GM19324 (cell line): Measurements from ENCODE around the gene WNK1.

Experiments
- ATAC-seq: cut with Tn5 transposase; IDR thresholded peaks from one replicate; pipeline ENCODE4 v1.9.1; 2021; ENCODE audit warnings: mild to moderate bottlenecking, moderate library complexity; ENCODE audit not compliant: unreplicated experiment, low FRiP score

The WNK1 gene

GRCh38 chr12:851343-851742 is 99.0 kb downstream of the WNK1 start:
- ATAC-seq: no peak

DNA sequence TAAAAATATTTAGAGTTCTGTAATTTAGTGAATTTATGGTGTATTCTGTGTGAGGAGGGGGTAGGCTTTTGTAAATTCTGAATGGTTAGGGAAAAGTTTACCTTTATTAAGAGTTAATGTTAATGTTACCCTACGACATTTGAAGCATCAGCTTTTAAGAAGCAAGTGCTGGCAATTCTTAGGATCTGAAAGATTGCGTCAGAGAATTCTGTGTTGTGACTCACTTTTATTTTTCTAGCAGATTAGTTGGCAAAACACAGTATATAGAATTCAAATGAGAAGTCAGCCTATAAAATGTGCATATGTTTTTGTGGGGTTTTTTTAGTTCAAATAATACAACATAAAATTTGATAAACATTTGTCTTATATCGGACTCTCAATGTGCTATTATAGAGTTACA is 99.5 kb downstream of the WNK1 start:
- ATAC-seq: no peak

- ATAC-seq: no peak
Observed at GRCh38 chr12:852864-853263, 100.5 kb downstream of the WNK1 start.

DNA sequence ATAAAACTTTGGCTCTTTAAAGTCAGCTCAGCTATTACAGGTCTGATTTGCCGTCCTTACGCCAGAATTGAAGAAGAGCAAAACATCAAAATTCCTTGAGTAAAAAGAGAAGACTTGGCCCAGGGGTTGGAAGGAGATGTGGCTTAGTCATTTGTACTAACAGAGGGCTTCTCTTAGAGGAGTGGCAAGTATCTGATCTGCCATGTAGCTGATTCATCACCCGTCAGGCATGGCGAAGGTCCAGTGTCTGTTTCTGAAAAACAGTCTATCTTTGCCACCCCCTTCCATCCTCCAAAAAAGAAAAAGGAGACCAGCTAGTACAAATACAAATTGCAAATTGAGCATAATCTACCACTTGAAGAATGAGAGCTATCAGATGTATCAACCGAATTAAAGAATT is 105.2 kb downstream of the WNK1 start:
- ATAC-seq: no peak

GRCh38 chr12:862303-862911 is 110.0 kb downstream of the WNK1 start:
- ATAC-seq: no peak

- ATAC-seq: no peak
Observed at GRCh38 chr12:863285-863684, 110.9 kb downstream of the WNK1 start.

DNA sequence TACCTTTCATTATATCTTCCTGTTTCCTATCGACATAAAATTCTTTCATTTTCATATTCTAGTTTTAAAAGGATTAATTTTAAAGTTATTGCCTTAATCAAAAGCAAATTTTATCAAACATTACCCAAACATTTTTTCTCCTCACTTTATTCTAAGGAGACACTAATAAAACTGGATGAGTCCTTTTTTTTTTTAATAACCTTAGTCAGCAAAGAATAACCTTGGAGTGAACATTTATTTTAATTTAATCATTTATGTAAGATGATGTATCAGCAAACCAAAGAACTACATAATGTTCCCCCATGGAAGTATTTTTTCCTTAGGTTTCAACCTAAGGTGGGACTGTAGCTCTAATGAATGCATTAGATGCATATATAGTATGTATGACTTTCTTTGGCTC is 113.2 kb downstream of the WNK1 start:
- no peak for ATAC-seq

- no peak for ATAC-seq
Observed at GRCh38 chr12:867905-868304, 115.5 kb downstream of the WNK1 start.

GRCh38 chr12:868722-869121 is 116.3 kb downstream of the WNK1 start:
- ATAC-seq: no peak

- ATAC-seq: no peak
Observed at GRCh38 chr12:870378-870777, 118.0 kb downstream of the WNK1 start.

DNA sequence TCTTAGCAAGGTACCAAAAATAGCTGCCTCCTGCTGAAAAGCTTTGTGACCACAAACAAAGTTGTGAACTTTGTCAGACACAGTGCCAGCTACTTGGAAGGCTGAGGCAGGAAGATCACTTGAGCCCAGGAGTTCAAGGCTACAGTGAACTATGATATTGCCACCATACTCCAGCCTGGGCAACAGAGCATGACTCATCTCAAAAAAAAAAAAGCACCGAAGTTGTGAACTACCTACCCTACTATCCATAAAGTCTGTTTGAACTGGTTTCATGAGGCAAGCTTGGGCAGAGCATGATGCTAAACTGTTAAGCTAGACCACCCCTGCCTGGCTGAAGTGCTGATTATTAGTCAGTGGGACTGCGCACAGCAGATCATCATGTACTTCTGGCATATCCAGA is 121.6 kb downstream of the WNK1 start:
- no peak for ATAC-seq

DNA sequence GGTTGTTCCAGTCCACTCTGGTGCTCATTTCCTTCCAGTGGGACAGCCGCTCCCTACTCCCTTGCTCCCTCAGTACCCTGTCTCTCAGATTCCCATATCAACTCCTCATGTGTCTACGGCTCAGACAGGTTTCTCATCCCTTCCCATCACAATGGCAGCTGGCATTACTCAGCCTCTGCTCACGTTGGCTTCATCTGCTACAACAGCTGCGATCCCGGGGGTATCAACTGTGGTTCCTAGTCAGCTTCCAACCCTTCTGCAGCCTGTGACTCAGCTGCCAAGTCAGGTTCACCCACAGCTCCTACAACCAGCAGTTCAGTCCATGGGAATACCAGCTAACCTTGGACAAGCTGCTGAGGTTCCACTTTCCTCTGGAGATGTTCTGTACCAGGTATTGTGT is 127.3 kb downstream of the WNK1 start:
- no peak for ATAC-seq

DNA sequence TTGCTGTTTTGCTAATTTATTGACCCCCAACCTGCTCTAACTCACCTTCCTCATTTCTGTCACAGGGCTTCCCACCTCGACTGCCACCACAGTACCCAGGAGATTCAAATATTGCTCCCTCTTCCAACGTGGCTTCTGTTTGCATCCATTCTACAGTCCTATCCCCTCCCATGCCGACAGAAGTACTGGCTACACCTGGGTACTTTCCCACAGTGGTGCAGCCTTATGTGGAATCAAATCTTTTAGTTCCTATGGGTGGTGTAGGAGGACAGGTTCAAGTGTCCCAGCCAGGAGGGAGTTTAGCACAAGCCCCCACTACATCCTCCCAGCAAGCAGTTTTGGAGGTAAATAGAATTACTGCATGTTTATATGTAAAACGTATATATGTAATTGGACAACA is 128.3 kb downstream of the WNK1 start:
- no peak for ATAC-seq

DNA sequence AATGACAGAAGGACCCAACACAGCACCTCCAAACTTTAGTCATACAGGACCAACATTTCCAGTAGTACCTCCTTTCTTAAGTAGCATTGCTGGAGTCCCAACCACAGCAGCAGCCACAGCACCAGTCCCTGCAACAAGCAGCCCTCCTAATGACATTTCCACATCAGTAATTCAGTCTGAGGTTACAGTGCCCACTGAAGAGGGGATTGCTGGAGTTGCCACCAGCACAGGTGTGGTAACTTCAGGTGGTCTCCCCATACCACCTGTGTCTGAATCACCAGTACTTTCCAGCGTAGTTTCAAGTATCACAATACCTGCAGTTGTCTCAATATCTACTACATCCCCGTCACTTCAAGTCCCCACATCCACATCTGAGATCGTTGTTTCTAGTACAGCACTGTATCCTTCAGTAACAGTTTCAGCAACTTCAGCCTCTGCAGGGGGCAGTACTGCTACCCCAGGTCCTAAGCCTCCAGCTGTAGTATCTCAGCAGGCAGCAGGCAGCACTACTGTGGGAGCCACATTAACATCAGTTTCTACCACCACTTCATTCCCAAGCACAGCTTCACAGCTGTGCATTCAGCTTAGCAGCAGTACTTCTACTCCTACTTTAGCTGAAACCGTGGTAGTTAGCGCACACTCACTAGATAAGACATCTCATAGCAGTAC is 132.5 kb downstream of the WNK1 start:
- ATAC-seq: no peak

DNA sequence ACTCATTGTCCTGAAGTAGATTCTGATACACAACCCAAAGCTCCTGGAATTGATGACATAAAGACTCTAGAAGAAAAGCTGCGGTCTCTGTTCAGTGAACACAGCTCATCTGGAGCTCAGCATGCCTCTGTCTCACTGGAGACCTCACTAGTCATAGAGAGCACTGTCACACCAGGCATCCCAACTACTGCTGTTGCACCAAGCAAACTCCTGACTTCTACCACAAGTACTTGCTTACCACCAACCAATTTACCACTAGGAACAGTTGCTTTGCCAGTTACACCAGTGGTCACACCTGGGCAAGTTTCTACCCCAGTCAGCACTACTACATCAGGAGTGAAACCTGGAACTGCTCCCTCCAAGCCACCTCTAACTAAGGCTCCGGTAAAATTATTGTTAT is 133.3 kb downstream of the WNK1 start:
- no peak for ATAC-seq

- no peak for ATAC-seq
Observed at GRCh38 chr12:886206-886605, 133.8 kb downstream of the WNK1 start.

GRCh38 chr12:894226-894625 is 141.8 kb downstream of the WNK1 start:
- no peak for ATAC-seq

GRCh38 chr12:896031-896430 is 143.7 kb downstream of the WNK1 start:
- no peak for ATAC-seq

DNA sequence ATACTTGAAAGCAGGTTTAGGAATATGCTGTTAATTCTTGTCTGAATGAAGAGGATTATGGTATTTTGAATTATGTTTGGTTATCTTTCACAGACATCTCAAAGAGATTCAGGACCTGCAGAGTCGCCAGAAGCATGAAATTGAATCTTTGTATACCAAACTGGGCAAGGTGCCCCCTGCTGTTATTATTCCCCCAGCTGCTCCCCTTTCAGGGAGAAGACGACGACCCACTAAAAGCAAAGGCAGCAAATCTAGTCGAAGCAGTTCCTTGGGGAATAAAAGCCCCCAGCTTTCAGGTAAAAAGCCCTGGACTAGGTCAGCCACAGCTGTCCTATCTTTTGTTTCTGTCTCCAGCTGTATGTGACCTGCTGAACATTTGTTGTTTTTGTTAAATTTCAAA is 145.0 kb downstream of the WNK1 start:
- no peak for ATAC-seq

DNA sequence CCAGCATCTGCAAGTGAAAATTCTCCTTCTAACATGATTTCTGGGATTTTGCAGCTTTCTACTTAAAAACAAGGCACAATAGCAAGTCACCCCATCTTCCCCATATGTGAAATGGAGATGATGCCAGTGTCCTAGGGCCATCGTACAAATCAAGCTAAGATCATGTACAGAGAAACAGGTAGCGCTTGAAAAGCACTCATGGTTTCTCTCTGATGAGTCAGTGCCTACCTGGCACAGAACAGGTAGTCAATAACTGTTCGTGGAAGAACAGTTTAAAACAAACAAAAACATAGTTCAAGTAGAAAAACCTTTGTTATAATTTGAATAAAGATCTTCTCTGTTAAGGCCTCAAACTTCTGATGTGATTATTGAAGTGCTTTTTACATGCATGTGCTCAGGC is 150.2 kb downstream of the WNK1 start:
- ATAC-seq: no peak

- no peak for ATAC-seq
Observed at GRCh38 chr12:903055-903454, 150.7 kb downstream of the WNK1 start.

GRCh38 chr12:904010-904414 is 151.6 kb downstream of the WNK1 start:
- ATAC-seq: no peak
